ENCODE measurements around the gene OR9A2. TPM values are rescaled to one million over a fixed set of nuclear protein-coding genes. Genes with fewer than 3 reads are reported as not detected.

OR9A2 gene
- total RNA-seq, 4 donors from 2014 or later = not detected

DNA sequence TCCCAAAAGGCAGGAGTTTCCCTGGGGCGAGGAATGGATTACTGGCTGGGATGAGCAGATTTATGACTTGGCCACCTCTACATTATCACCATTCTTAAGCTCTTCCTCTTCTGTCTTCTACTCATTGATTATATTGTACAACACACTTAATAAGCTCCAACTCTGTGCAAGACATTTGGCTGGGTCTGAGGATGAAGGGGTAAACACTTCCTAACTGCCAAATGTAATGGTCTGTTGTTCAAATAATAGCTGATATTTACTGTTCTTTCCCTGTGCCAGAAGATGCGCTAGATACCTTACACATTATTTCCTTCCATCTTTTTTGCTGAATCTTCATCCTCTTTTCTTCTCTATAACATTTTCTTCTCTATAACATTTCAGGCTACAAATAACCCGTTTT lies 36.8 kb upstream of the OR9A2 start:
- Histone ChIP-seq H3K9me3 (no peaks in the 10 kb centered on the region), H3K4me3 (no peak overlapping the region), H3K27me3 (no peaks in the 10 kb centered on the region), H3K27ac (no peak overlapping the region), H3K4me1 (no peaks in the 10 kb centered on the region), H3K36me3 (no peaks in the 10 kb centered on the region)
- no peak for DNase-seq
- intact Hi-C loops (cut with DNase I) = no loop called here
- TF ChIP-seq, protein P1, sequence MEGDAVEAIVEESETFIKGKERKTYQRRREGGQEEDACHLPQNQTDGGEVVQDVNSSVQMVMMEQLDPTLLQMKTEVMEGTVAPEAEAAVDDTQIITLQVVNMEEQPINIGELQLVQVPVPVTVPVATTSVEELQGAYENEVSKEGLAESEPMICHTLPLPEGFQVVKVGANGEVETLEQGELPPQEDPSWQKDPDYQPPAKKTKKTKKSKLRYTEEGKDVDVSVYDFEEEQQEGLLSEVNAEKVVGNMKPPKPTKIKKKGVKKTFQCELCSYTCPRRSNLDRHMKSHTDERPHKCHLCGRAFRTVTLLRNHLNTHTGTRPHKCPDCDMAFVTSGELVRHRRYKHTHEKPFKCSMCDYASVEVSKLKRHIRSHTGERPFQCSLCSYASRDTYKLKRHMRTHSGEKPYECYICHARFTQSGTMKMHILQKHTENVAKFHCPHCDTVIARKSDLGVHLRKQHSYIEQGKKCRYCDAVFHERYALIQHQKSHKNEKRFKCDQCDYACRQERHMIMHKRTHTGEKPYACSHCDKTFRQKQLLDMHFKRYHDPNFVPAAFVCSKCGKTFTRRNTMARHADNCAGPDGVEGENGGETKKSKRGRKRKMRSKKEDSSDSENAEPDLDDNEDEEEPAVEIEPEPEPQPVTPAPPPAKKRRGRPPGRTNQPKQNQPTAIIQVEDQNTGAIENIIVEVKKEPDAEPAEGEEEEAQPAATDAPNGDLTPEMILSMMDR (IDR thresholded peaks at IDR 0.05) = no peak
- TF ChIP-seq POLR2A (IDR thresholded peaks at IDR 0.05) = no peak
- WGBS, 2 donors = 72 to 81% methylated on average over 3 of the region's 3 CpGs

DNA sequence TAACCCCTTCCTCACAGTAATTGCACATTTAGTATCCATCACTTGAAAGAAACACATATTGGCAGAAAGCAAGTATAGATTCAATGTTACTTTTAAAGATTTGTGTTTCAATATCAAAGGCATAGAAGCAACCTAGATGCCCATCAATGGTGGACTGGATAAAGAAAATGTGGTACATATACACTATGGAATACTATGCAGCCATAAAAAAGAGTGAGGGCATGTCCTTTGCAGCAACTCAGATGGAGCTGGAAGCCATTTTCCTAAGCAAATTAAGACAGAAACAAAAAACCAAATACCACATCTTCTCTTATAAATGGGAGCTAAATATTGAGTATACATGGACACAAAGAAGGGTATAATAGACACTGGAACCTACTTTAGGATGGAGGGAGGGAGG lies 28.8 kb upstream of the OR9A2 start:
- Histone ChIP-seq H3K27me3 (no peaks in the 10 kb centered on the region), H3K27ac (no peak overlapping the region), H3K9me3 (no peaks in the 10 kb centered on the region), H3K4me3 (no peak overlapping the region), H3K36me3 (no peaks in the 10 kb centered on the region), H3K4me1 (no peaks in the 10 kb centered on the region)
- no peak for TF ChIP-seq POLR2A (IDR thresholded peaks at IDR 0.05)
- TF ChIP-seq, protein P1 (IDR thresholded peaks at IDR 0.05) = no peak
- no peak for DNase-seq
- intact Hi-C loops (cut with DNase I) = no loop called here

DNA sequence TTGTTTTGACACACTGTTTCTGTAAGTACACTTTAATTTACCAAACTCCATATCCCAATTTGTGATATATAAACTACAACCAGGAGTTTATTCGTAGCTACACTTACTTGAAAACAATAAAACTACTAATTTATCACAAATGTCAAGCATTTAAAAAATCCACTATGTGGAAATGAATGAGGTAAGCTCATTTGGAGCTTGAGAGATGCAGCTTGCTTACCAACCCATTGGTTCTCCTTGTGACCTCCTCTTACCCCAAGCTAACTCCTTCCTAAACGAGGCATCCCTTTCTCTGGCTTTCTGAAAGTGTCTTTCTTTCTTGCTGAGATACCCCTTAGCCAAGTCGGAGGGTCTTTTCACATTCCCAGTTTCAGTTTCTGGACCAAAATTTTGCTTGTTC lies 27.7 kb upstream of the OR9A2 start:
- TF ChIP-seq, protein P1 (IDR thresholded peaks at IDR 0.05) = no peak
- no peak for TF ChIP-seq POLR2A (IDR thresholded peaks at IDR 0.05)
- H3K4me3 ChIP-seq = no peak overlapping the region
- H3K4me1 ChIP-seq = no peaks in the 10 kb centered on the region
- no peak overlapping the region for H3K27ac ChIP-seq
- WGBS, 2 donors = 35 to 42% methylated on average over 3 of the region's 3 CpGs
- H3K36me3 ChIP-seq = no peaks in the 10 kb centered on the region
- DNase-seq = no peak
- no peaks in the 10 kb centered on the region for H3K27me3 ChIP-seq
- intact Hi-C loops (cut with DNase I) = no loop called here
- H3K9me3 ChIP-seq = no peaks in the 10 kb centered on the region

DNA sequence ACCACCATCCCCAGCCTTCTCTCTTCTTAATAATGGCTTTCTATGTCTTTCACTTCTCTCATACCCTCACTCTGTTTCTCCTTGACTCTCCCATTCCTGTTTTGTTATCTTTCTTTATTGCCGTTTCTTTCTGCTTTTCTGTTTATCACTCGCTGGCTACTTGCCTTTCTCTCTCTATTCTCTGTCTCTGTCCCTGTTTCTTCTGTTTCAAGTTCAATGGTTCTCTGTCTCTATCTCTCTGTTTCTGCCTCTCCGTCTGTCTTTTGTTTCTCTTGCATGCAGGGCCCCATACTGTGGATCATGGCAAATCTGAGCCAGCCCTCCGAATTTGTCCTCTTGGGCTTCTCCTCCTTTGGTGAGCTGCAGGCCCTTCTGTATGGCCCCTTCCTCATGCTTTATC lies 25.1 kb upstream of the OR9A2 start, which contains the start of gene OR6V1:
Gene OR6V1, plus strand, starts transcription at position 301 of the 400 bp plus-strand sequence. Its CDS starts 0 bp downstream, at position 301.
- intact Hi-C loops (cut with DNase I) = no loop called here
- no peaks in the 10 kb centered on the region for H3K4me1 ChIP-seq

DNA sequence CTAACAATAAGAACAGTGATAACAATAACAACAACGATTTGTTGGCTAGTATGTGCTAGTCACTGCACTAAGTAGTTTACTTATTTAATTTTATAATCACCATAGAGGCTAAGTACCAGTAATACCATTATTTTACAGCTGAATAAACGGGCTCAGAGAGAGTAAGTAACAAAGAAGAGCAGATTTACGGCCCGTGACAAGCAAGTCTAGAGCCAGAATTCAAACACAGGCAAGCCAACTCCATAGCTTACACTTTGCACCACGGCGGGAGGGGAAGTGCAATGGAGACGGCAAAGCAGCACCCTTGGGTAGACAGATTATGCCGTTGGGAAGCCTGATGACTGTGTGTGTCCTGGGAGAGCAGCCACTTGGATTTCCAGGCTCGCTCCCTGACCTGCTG lies 24.0 kb upstream of the OR9A2 start:
- intact Hi-C loops (cut with DNase I) = no loop called here
- no peak for TF ChIP-seq POLR2A (IDR thresholded peaks at IDR 0.05)
- Histone ChIP-seq H3K27me3 (no peaks in the 10 kb centered on the region), H3K9me3 (no peaks in the 10 kb centered on the region), H3K4me1 (no peaks in the 10 kb centered on the region), H3K4me3 (no peak overlapping the region), H3K27ac (no peak overlapping the region), H3K36me3 (no peaks in the 10 kb centered on the region)
- WGBS, 2 donors = 45 to 51% methylated on average over 9 of the region's 9 CpGs
- DNase-seq = no peak

More for the DNA sequence above, 25.1 kb upstream of the OR9A2 start, which contains the start of gene OR6V1:
- WGBS, 2 donors = 81 to 84% methylated on average over 4 of the region's 4 CpGs
- TF ChIP-seq, protein P1 (IDR thresholded peaks at IDR 0.05) = no peak
- no peak for TF ChIP-seq POLR2A (IDR thresholded peaks at IDR 0.05)
- H3K36me3 ChIP-seq = no peaks in the 10 kb centered on the region
- no peaks in the 10 kb centered on the region for H3K9me3 ChIP-seq
- DNase-seq = no peak
- H3K4me3 ChIP-seq = no peak within 1 kb of the TSS
- no peak within 1 kb of the TSS for H3K27ac ChIP-seq
- H3K27me3 ChIP-seq = no peaks in the 10 kb centered on the region

DNA sequence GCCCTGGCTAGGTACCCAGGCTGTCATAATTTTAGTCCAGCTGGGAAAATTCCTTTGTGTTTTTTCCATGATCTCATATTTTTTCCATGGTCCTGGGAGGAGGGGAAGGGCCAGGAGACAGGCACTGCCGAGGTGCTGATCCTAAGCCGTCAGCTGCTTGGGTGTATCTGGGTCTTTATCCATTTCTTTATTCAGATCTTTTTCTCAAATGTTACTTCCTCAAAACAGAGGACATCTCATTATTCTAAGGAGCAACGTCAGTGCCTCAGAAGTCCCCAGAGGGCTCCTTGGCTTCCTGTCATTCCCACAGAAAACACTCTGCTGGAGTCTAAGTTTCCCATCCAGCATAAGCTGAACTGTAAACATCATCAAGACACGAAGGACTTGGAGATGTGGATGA lies 22.4 kb upstream of the OR9A2 start:
- Histone ChIP-seq H3K27ac (peak overlapping the region in 2 of 4 donors; percentile 44 to 51), H3K36me3 (no peaks in the 10 kb centered on the region), H3K9me3 (no peaks in the 10 kb centered on the region), H3K27me3 (no peaks in the 10 kb centered on the region), H3K4me3 (no peak overlapping the region), H3K4me1 (no peaks in the 10 kb centered on the region)
- DNase-seq = no peak
- 34 to 42% methylated on average over 4 of the region's 4 CpGs for WGBS, 2 donors
- TF ChIP-seq, protein P1 (IDR thresholded peaks at IDR 0.05) = no peak
- no peak for TF ChIP-seq POLR2A (IDR thresholded peaks at IDR 0.05)
- intact Hi-C loops (cut with DNase I) = no loop called here

Measured in esophagus squamous epithelium (tissue), 5 donors.